ENCODE results near the gene PLEKHD1.
A peak's percentile ranks its signal among the peaks of the same experiment; 100 is the strongest.

PLEKHD1 gene

DNA sequence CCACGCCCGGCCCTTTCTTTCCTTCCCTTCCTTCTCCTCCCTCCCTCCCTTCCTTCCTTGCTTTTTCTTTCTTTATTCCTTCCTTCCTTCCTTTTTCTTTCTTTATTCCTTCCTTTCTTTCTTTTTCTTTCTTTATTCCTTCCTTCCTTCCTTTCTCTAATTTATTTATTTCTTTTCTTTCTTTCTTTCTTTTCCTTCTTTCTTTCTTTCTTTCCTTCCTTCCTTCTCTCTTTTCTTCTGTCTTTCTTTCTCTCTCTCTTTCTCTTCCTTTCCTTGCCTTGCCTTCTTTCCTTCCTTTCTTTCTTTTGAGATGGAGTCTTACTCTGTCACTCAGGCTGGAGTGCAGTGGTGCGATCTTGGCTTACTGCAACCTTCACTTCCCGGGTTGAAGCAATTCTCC lies 74.2 kb downstream of the PLEKHD1 start:
- no peak for DNase-seq

DNA sequence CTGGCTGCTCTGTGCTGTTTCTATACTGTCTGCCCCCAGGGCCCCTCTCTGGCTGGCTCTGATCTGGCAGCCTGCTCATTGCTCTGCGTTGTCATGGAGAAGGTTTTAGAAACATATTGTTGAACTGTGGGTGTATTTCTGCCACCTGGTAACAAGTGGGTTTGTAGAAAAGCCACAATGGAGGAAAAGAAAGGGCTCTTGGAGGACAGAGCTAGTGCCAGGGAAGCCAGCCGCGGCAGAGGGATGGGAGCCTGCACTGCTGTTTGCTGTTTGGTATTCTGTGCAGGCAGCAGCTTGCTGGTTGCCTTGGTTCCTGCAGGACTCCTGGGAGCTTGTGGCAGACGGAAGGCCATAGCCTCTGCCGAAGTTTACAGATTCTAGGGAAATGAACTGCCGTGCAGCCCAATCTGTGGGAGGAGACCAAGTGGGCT lies 75.1 kb downstream of the PLEKHD1 start:
- DNase-seq = no peak

DNA sequence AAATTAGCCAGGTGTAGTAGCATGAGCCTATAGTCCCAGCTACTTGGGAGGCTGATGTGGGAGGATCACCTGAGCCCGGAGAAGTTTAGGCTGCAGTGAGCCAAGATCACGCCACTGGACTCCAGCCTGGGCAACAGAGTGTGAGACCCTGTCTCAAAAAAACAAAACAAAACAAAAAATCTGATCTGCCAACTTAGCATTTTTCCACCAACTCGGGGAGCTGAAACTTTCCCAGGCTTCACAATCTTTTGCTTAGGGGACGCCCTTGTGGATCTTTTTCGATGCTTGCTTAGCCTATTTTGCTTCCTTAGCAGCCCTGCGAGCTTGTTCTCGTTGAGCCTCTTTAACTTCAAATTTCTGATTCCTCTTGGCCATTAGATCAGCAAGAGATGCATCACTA lies 76.3 kb downstream of the PLEKHD1 start:
- DNase-seq = no peak

DNA sequence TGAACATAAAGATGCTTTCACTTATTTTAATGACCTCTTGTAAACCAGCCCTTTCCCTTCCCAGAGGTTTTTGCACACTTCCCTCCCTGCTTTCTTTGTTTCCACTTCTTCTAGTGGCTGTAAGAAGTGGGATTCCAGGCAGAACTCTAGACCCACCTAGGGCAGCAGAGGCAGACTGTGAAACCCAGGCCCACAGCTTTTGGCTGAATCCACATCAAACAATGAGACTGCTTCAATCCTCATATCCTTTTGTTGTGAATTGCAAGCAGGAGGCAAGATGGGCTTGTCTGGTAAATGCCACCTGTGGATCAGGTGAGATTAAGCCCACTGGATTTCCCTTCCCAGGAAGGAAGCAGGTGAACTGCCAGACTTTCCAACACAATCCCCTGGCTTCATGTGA lies 77.4 kb downstream of the PLEKHD1 start:
- no peak for DNase-seq

DNA sequence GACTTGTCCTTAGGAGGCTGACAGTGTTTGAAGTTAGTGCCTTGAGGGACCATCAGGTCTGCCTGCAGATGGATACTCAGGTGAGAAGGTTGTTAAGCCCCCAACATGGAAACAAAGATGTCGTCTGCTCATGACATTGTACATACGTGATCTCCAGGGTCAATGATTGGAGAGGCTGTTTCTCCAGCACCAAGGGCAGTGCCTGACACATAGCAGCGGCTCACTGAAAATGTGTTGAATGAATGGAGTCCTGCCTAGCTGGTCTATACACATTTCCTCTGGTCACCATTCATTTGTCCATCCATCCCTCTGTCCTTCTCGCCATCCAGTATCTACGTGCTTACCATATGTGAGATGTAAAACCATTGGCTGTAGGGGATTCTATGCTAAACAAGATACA lies 83.0 kb downstream of the PLEKHD1 start:
- DNase-seq = no peak

DNA sequence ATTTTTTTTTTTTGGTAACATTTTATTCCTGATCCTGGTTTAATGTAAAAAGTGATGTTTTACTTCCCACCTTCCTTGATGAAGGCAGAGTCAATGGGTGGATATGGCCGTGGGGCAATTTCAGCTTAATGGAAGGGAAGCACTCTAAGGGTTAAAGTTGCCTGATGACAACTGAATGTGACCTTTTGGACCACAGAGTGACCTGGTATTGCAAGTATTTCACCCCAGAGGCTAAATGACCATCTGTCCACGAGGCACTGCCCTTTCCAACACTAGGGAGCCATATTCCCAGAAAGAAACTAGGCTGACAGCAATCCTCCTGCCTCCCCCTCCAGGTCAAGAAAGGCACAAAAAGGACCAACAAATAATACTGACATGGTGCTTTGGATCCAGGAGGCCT lies 85.3 kb downstream of the PLEKHD1 start:
- no peak for DNase-seq

DNA sequence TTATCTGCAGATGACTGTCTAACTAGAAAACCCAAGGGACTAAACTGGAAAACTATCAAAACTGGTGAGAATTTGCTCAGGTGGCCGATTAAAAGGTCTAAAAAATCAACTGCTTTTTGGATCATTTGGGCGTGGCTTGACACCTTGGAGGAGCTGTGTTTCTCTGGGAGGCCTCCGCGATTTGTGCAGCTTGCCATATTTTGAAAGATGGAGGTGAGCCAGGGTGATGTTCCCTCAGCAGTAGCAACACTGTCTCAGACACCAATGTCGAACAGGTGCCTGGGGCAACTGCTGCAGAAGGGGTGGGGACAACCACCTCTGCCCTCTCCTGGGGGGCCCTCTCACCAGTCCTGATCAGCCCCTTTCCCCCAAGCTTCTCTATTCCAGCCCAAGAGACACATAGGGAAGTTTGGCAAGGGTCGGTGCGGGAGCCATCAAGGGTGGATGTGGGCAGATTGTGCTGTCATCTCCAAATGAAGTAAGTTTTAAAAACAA lies 86.4 kb downstream of the PLEKHD1 start:
- no peak for DNase-seq

DNA sequence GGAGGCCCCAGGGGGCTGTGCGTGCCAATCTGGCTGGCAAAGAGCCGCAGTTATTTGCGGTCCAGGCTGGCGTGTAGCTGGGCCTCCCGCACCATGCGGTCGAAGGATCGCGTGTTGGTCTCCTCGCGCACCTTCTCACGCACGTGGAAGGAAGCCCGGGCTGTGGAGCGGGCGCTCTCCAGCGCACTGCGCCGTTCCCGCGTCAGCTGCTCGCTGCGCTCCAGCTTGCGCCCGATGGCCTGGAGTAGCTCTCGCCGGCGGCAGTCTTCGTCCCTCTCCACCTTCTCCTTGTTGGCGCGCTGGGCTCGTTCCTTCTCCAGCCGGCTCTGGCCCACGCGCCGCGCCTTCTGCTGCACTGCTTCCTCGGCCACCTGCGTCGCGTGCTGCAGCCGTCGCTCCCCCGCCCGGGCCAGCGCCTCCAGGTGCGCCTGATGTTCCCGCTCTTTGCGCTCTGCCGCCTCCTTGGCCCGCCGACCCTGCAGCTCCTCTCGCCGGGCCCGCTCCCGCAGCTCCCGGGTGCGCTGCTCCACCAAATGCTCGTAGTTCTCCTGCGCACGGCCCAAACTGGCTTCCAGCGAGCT lies 87.0 kb downstream of the PLEKHD1 start:
- no peak for DNase-seq

DNA sequence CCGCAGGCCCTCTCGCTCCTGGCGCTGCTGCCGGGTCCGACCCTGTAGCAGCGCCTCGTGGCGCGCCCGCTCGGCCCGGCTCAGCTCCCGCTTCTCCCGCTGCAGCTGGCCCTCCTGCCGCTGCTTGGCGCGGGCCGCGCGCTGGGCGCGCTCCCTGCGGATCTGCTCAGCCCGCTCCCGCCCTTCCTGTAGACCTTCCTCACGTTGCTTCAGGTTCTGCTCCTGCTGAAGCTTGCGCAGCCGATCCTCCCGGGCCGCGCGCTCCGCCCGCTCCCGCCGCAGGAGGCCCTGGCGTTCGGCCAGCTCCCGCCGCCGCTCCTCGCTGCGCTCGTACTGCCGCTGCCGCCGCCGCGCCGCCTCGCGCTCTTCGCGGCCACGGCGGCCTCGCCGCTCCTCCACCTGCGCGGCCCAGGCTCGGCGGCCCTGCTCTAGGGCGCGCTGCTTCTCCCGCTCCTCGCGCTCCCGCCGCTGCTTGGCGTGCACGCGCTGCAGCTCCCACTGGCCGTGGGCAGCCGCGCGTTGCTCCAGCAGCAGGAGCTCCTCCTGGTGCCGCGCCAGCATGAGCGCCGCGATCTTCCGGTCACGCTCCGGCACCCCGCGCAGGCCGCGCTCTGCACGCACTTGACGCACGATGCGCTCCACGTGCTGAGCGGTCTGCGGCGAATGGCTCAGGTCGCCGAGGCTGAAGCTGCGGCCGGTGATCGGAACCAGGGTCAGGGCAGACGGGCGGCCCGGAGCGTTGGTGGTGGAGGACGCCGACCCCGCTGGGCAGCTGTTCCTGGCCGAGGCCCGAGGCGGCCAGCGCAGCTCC lies 87.7 kb downstream of the PLEKHD1 start:
- peak; percentile 51 for DNase-seq

DNA sequence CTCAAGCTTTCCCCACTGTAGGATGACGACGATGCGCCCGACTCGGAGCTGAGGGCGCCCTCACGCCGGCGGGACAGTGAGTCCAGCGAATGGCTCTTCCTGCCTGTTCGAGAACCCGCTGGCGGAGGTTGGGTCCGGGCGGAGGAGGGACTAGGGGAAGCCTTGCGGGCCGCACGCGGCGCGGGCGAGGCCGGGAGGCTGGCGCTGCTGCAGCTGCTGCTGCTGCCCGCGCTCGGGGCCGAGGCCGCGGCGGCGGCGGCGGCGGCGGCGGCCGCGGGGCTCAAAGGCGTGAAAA lies 88.3 kb downstream of the PLEKHD1 start:
- no peak for DNase-seq

DNA sequence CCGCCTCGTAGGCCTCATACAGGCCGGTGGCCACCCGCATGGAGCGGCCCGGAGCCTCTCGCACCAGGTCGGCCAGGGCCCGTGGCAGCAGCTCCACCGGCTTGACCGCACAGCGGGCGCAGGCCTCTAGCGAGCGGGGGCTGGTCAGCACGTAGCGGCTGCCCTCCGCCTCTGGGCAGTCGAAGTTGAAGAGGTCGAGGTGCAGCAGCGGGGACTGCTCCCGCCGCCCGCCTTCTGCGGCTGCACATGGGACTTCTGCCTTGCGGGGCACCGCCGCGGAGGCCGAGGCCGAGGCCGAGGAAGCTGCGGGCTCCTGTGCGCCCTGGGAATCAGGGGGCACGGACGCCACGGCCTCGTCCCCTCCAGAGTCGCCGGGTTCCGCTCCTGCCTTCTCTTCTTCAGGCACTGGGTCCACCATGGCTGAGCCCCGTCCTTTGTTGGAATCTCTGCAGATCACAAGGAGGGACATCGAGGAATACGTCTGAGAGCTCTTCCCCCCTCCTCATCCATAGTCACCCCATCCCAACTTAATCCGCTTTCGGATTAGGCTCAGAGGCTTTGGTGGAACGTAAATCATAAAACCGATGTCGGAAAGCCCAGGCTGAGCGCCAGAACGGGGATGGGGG lies 88.8 kb downstream of the PLEKHD1 start:
- DNase-seq = no peak

DNA sequence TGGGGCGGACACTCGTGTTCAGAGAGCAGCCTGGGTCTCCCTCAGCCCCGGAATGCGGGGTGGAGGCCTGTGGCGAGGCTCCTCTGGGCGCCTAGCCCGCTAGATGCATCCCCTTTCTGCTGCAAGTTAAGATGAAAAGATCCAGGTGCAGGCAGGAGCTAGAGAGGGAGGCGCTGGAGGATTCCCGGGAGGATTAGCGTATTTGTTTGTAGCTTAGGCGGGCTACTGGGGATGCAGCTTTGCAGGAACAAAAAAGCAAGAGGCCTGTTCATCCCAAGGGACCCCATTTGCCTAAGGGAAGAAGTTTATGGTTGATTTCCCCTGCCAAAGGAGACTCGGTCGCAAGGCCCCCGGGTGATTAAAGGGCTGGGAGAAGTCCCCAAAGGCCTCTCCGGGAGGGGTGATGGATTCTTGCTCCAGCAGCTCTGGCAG lies 89.3 kb downstream of the PLEKHD1 start:
- no peak for DNase-seq

DNA sequence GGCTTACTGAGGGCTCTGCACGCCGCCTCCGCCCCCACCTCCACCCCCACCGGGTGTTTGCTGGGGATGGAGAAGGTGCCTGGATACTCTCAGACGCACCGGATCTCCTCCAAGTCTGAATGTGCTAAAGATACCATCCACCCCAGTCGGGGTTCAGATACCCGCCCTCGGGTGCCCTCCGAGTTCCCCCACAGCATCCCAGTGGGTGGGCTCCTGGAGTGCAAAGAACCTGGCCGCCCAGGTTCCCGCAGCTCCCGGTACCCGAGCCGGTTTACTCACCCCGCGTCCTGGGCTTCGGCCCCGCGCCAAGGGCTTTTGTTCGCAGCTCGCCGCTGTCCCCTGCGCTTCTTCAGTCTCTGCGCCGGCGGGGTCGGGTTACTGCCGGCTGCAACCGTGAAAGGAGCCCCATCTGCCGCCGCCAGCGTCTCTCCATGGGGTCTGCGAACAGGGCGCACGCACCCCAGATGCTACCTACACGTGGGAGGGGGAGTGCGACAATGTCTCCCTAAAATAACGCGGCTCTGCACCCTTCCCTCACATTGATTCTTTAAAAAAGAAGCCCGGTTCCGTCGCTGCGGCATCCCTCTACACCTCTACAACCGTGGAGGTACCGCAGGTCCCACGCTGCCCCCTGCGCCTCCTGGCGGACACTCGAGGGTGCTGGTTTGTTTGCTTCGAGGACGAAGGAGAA lies 89.9 kb downstream of the PLEKHD1 start, which contains the start of gene CCDC177:
TSS of gene CCDC177 (minus strand) at position 609 of the 691 bp plus-strand sequence. CDS start 1,249 bp downstream, outside the sequence.
- DNase-seq = peak; percentile 7

DNA sequence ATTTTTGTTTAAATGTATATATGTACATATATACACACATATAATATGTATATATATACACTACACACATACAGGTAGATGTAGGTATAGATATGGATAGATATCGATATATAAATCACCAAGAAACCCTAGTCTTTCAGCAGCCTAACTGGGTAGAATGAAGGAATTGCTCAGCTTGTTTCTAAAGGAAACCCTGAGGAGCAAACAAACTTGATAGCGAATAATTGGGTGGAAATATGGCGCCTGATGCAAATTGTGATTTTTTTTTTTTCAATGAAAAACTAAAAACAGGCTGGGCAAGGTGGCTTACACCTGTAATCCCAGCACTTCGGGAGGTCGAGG lies 90.4 kb downstream of the PLEKHD1 start:
- no peak for DNase-seq

DNA sequence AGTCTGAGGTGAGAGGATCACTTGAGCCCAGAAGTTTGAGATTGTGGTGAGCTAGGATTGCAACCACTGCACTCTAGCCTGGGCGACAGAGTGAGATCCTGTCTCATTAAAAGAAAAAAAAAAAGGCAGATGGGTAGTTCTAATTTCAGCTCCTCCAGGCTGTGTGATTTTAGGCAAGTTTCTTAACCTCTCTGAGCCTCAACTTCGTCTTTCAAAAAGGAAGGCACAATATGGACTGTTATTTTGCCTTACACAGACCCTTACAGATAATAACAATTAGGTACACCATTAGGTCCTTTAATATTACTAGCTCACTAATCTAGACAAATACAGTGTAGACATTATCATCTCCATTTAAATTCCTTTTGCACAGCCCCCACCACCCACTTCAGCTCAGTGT lies 94.9 kb downstream of the PLEKHD1 start:
- DNase-seq = no peak

DNA sequence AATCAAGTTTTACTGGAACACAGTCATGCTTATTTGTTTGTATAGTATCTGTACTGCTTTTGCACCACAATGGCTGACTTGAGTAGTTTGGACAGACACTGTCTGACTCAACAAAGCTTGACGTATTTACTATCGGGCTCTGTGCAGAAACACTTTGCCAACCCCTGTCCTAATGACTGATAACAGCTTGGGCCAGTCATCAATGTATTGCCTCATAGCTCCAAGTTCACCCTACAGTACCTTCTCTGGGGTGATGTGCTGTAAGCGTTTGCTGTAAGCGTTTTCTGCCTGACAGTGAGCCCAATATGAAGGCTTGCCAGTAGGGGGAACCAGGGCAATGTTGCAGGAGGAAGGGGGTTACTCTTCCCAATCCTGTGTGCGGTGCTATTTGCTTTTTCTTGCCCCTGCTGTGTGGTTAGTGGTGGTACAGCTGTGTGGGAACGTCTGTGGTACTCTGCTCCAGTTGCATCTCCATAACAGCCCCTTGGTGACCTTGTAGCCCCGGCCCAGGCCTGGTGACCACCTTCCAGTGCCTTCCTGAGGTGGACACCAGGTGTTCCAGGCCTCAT lies 95.6 kb downstream of the PLEKHD1 start:
- DNase-seq = no peak
